GM12872 (cell line): Measurements from ENCODE around the gene OR14K1.

Source experiments
- TF ChIP-seq, protein P1 (sequence below): IDR thresholded peaks from 3 replicates; pipeline ENCODE4 v1.5.1; 2011; ENCODE audit warnings: low read depth, mild to moderate bottlenecking, low read length, moderate library complexity; ENCODE audit not compliant: insufficient read depth

OR14K1 gene

DNA sequence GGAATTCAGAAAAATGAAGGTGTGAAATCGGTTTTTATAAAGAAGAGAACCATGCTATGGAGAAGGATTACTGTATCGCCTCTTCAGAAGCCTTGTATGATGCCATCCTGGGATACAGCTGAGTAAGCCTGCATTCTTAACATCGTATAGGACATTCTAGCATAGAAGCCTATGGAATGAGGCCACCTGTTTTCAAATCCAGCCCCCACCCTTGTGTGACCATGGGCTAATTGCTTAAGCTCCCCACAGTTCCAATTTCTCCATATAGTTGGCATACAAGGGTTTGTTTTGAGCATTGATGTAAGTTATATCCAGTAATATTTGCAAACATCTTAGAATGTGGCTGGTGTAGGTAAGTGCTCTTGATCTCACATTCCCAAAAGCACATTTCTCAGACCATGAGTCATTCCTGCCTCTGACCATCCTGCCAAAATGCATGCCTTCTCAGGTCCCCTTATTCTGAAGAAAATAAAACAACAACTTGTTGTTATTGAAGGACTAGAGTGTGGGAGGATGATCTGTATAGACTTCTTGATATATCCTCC is 8.0 kb downstream of the OR14K1 start:
- TF ChIP-seq, protein P1, sequence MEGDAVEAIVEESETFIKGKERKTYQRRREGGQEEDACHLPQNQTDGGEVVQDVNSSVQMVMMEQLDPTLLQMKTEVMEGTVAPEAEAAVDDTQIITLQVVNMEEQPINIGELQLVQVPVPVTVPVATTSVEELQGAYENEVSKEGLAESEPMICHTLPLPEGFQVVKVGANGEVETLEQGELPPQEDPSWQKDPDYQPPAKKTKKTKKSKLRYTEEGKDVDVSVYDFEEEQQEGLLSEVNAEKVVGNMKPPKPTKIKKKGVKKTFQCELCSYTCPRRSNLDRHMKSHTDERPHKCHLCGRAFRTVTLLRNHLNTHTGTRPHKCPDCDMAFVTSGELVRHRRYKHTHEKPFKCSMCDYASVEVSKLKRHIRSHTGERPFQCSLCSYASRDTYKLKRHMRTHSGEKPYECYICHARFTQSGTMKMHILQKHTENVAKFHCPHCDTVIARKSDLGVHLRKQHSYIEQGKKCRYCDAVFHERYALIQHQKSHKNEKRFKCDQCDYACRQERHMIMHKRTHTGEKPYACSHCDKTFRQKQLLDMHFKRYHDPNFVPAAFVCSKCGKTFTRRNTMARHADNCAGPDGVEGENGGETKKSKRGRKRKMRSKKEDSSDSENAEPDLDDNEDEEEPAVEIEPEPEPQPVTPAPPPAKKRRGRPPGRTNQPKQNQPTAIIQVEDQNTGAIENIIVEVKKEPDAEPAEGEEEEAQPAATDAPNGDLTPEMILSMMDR, result no peak

DNA sequence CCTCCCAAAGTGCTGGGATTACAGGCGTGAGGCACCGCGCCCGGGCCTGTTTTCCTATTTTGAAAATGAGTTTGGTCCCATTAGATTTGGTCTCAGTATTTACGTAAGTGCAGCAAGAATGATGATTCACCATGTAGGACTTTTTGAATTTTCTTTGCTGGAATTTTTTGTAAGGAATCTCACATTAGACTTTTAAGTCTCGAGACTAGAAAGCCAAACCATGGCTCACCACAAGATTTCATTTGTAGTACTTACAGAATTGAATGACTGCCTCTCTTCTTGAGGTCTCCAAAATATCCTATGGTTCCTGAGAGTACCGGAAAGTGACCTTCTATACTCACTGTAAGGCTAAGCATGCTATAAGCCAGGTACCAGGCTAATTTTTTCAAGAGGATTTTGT is 9.2 kb downstream of the OR14K1 start:
- TF ChIP-seq, protein P1, result no peak

DNA sequence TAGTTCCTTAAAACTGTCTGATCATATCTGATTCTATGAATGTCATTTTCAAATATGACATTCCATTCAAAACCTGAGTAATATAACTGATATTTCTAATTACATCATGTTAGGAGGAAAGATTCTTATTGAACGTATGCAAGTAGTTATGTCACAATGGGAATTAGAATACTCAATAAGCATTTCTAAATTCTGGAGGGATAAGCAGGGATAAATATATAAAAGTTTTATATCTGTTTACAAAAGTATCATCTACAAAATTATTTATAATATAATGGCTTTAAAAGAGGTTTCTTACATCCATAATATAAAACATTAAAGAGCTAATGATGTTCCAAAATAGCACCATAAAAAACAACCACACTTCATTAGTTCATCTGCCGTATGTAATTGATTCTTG is 9.6 kb downstream of the OR14K1 start, which contains the start of gene OR14A2:
OR14A2 (minus strand) TSS at position 101 of the 400 bp plus-strand sequence.
- TF ChIP-seq, protein P1, result no peak

DNA sequence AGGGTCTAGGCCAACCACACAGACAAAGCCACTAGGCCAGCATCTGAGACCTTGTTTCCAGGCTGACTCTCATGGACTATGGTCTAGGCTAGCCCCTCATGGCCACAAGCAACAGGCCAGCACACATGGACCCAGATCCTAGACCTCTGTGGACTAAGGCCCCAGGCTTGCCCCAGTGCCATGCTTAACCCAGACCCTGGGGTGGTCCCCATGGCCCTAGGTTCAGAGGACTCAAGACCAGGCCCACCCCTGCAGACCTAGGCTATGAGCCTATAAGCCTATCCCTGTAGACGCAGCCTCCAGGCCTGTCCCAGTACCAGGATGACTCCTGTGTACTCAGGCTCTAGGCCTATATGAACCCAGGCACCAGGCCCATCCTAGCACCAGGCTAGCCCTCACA is 11.5 kb downstream of the OR14K1 start:
- TF ChIP-seq, protein P1, result no peak

DNA sequence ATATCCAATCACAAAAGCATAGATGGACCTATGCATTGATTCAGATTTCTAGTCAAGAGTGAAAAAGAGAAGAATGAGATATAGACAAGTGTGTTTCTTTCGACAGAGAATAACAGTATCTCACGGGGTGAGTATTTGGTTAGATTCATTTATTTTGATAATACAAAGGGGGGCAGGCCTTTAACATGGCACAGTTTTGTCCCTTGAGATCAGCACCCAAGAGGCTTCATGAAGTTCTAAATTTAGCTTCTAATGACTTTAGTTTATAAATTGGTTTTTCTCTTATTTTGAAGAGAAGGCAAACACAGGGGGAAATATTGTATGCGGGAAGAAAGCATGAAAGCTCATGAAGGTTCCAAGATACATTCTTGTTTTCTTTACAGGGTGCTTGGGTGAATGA is 22.0 kb downstream of the OR14K1 start, which contains the start of gene OR1C1:
OR1C1 (minus strand) TSS at position 101 of the 400 bp plus-strand sequence. CDS start 2,150 bp downstream, outside the sequence.
- TF ChIP-seq, protein P1, result no peak

DNA sequence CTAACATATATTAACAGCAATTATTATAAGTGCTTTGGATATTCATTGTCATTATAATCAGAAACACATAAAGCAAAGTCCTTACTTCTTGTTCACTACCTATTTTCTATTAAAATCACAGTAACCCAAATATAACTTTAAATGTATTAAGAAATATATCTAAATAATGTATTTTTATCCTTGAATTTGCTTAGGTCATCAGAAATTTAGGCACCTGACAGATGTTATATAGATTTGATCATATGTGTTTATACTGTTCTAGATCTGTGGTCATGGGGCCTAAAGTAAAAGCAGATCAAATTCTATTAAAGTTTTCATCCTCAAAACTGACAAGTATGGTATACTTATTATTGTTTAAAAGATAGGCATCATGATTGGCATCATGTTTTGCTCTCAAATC is 31.2 kb downstream of the OR14K1 start:
- TF ChIP-seq, protein P1, result no peak
